Neural cell (in vitro differentiated cells): Measurements from ENCODE around the gene RPL29.

Source experiments
- MXI1 ChIP-seq: fragments of 450-650 bp; conservative IDR thresholded peaks from 2 replicates; pipeline ENCODE4 v1.6.1; 2014; ENCODE audit warnings: antibody characterized with exemption, mild to moderate bottlenecking; ENCODE audit not compliant: poor library complexity, severe bottlenecking
- TF ChIP-seq, protein P1 (sequence below): fragments of 450-650 bp; IDR thresholded peaks from 2 replicates; pipeline ENCODE4 v1.5.1; 2014; ENCODE audit warnings: antibody characterized with exemption, mild to moderate bottlenecking, moderate library complexity; ENCODE audit not compliant: poor library complexity, severe bottlenecking

DNA sequence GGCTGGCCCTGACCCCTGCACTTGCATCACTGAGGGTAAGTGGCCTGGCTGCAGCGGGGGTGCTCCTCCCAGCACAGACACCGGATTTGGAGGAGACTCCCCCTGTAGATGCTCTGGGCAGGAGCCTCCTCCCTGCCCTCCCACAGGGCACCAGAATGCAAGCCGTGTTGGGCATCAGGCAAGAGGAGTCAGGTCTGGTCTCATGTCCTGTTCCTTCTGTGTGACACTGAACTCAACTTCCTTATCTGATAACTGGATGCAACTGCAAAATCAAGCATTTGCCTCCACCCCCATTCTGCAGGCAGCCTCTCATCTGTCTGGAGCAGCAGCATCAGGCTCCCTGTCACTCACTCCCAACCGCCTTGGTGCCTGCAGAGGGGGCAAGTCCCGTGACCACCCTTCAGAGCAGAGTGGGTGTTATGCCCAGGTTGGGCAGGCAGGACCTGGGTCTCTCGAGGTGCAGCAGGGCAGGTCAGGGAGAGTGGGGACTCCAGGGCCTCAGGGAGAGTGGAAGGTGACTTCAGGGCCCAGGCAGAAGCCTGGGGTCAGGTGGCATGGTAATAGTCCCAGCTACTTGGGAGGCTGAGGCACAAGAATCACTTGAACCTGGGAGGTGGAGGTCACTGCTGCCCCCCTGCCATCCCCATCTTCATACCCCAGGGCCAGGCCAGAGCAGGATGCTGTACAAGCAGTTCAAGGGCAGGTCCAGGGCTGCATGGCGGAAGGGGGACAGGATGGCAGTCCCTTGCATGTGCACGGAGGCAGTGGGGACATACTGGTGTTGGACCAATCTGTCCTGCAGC is 10.5 kb upstream of the RPL29 start:
- TF ChIP-seq MXI1: no peak
- TF ChIP-seq, protein P1, sequence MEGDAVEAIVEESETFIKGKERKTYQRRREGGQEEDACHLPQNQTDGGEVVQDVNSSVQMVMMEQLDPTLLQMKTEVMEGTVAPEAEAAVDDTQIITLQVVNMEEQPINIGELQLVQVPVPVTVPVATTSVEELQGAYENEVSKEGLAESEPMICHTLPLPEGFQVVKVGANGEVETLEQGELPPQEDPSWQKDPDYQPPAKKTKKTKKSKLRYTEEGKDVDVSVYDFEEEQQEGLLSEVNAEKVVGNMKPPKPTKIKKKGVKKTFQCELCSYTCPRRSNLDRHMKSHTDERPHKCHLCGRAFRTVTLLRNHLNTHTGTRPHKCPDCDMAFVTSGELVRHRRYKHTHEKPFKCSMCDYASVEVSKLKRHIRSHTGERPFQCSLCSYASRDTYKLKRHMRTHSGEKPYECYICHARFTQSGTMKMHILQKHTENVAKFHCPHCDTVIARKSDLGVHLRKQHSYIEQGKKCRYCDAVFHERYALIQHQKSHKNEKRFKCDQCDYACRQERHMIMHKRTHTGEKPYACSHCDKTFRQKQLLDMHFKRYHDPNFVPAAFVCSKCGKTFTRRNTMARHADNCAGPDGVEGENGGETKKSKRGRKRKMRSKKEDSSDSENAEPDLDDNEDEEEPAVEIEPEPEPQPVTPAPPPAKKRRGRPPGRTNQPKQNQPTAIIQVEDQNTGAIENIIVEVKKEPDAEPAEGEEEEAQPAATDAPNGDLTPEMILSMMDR: no peak
